Fibroblast of pulmonary artery (primary cell): ENCODE measurements around the gene SLC45A1.
A peak's percentile ranks its signal among the peaks of the same experiment; 100 is the strongest.

Source experiments
- DNase-seq: peaks from one replicate; pipeline ENCODE4 v3.0.0-alpha.2; 2010; ENCODE audit warnings: low read depth
- H3K4me3 ChIP-seq: replicated peaks from 2 replicates; pipeline ENCODE4 v1.5.1; 2011; ENCODE audit warnings: low read depth, mild to moderate bottlenecking, control low read depth, low read length, moderate library complexity
- CTCF ChIP-seq: IDR thresholded peaks from 2 replicates; pipeline ENCODE4 v1.5.1; 2011; ENCODE audit warnings: mild to moderate bottlenecking, control low read depth, low read length, inconsistent platforms; ENCODE audit errors: missing control alignments

The SLC45A1 gene

GRCh38 chr1:8349961-8350360 lies 32.0 kb downstream of the SLC45A1 start:
- H3K4me3 ChIP-seq: no peak overlapping the region
- DNase-seq: peak; percentile 49
- TF ChIP-seq CTCF: no peak

- TF ChIP-seq CTCF: no peak
- H3K4me3 ChIP-seq: no peak overlapping the region
- no peak for DNase-seq
Measured at GRCh38 chr1:8350914-8351684, 33.2 kb downstream of the SLC45A1 start.

- H3K4me3 ChIP-seq: no peak overlapping the region
- TF ChIP-seq CTCF: peak; percentile 68
- DNase-seq: no peak
Measured at GRCh38 chr1:8351693-8352470, 34.0 kb downstream of the SLC45A1 start.

GRCh38 chr1:8352471-8352845 lies 34.5 kb downstream of the SLC45A1 start:
- H3K4me3 ChIP-seq: no peak overlapping the region
- TF ChIP-seq CTCF: no peak
- no peak for DNase-seq

- no peak for DNase-seq
- no peak overlapping the region for H3K4me3 ChIP-seq
- no peak for TF ChIP-seq CTCF
Measured at GRCh38 chr1:8352886-8353785, 35.2 kb downstream of the SLC45A1 start.

- no peak for DNase-seq
- H3K4me3 ChIP-seq: no peak overlapping the region
- no peak for TF ChIP-seq CTCF
Measured at GRCh38 chr1:8354038-8354437, 36.1 kb downstream of the SLC45A1 start.
